Measurements from ENCODE around the gene BCR.
A peak's percentile ranks its signal among the peaks of the same experiment; 100 is the strongest.

The BCR gene

GRCh38 chr22:23218867-23219251 lies 38.5 kb downstream of the BCR start:
- DNase-seq, result peak; percentile 34

DNA sequence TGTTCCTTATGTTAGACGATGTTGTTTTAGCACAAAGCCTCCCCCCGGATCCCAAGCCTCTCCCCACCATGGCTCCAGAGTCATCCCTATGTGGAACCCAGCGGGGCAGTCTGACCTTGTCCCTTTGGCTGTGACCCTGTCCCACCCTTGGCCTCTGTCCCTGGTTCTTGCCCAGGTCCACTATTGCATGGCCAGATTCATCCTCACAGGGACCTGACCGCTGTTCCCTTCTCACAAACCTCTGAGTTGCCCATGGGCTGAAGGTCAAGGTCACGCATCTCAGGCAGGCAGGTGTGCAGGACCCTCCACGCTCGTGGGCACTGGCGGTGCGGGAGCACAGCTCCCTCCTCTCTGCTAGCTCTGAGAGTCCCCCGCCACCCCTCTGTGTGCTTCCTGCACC lies 39.0 kb downstream of the BCR start:
- DNase-seq, result no peak

- no peak for DNase-seq
Measured at GRCh38 chr22:23219822-23220484, 39.6 kb downstream of the BCR start.

GRCh38 chr22:23220485-23221350 lies 40.4 kb downstream of the BCR start:
- DNase-seq, result no peak

GRCh38 chr22:23221351-23221804 lies 41.1 kb downstream of the BCR start:
- no peak for DNase-seq

GRCh38 chr22:23222033-23222792 lies 41.9 kb downstream of the BCR start:
- no peak for DNase-seq

GRCh38 chr22:23222793-23223568 lies 42.7 kb downstream of the BCR start:
- DNase-seq, result no peak

DNA sequence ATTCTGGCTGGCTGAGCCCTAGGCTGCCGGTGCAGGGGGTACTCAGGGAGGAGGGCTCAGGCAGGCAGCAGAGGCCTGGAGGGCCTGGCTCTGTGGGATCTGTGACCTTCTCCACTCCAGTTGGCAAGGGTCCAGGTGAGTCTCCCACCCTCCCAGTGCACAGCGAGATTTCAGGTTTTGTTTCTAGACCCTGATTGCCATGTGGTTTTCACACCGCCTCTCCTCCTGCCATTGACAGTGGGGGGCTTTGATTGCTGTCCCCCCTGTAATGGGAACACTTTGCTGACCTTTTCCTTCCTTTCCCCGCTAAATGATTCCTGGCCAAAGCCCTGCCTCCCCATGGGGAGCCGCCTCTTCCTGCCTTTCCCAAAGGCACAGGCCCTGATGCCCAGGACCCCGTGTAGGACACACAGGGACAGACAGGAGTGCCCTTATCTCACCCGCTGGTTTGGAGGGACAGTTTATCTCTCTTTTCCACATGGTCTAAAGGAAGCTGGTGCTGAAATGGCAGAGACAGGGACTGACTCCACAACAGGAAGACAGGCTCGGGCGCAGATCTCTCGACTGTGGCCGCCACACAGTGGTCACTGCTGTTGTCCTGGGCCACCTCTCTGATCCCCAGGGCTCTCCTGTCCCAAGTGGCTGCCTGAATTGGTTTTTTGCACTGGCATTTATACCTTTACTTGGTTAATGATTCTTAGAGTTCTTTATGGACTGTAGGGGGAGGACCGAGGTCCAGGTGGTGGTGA lies 43.4 kb downstream of the BCR start:
- no peak for DNase-seq

GRCh38 chr22:23224846-23225245 lies 44.5 kb downstream of the BCR start:
- no peak for DNase-seq

- DNase-seq, result no peak
Measured at GRCh38 chr22:23225337-23225723, 45.0 kb downstream of the BCR start.

GRCh38 chr22:23225724-23226496 lies 45.6 kb downstream of the BCR start:
- no peak for DNase-seq

- DNase-seq, result no peak
Measured at GRCh38 chr22:23226497-23226850, 46.2 kb downstream of the BCR start.

- DNase-seq, result no peak
Measured at GRCh38 chr22:23227380-23227779, 47.1 kb downstream of the BCR start.

DNA sequence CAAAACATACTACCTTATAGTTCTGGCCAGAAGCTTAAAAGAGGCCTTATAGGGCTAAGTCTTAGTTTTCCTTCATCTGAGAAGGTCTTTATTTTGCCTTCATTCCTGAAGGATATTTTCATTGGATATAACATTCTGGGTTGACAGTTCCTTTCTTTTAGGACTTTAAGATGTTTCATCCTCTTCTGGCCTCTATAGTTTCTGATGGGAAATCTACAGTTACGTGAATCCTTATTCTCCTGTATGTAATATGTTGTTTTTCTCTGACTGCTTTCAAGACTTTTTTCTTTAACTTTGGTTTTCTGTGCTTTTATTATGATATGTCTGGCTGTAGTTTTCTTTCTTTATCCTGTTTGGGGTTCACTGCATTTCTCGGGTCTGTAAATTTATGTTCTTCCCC lies 48.2 kb downstream of the BCR start:
- no peak for DNase-seq

GRCh38 chr22:23229646-23230045 lies 49.3 kb downstream of the BCR start:
- no peak for DNase-seq

DNA sequence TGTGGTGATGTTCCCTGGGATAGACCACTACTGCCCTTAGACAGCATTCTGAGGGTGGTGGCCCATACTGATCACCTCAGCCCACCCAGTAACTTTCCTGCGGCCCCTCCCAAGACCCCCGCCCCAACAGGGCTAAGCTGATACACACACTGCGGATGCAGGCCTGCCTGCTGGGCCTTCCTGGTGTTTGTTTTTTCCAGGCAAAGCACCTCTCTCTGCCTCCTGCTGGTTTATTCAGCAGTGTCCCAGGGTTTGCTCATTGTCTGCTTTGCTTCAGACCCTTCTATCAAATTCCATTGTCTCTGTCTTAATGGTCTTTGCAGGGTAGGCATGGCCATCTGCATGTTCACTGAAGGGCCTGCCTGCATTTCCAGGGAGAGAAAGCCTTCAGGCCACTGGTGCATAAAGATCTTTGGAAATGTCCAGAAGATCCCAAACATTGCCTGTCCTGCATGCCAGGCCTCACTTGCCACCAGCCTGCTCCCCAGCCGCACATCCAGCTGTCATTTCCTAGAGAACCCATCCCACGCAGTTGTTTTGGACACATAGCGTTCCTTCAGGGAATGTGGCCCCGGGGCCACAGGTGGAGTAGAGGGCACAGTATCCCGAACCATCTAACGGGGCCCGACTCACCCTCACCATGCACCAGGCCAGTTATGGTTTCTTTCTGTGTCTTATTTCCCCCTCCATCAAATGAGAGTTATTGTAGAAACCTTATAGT lies 50.2 kb downstream of the BCR start:
- DNase-seq, result no peak

DNA sequence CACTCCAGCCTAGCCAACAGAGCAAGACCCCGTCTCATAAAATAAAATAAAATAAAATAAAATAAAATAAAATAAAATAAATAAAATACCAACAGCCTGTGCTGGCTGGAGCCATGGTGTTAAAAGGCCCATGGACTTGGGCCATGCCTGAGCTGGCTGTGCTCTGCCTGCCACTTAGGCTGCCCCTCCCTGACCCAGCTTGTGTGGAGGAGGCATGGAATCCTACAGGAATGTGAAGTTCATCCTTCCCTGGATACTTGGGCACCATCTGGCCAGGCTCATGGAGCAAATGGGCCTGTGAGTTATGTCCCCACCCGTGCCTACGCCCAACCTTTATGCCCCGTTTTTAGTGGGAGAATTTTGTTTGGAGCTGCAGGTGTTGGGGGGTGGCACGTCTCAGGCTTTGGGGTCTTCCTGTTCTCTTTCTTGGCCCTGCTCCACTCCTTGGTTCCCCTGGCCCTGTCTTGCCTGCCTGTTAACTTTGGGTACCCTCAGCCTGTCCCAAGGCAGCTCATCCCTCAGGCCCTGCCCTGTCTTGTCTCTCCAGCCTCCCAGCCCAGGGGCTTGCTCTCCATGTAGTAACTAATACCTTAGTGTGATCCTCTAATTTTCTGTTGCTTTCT lies 51.3 kb downstream of the BCR start:
- no peak for DNase-seq

DNA sequence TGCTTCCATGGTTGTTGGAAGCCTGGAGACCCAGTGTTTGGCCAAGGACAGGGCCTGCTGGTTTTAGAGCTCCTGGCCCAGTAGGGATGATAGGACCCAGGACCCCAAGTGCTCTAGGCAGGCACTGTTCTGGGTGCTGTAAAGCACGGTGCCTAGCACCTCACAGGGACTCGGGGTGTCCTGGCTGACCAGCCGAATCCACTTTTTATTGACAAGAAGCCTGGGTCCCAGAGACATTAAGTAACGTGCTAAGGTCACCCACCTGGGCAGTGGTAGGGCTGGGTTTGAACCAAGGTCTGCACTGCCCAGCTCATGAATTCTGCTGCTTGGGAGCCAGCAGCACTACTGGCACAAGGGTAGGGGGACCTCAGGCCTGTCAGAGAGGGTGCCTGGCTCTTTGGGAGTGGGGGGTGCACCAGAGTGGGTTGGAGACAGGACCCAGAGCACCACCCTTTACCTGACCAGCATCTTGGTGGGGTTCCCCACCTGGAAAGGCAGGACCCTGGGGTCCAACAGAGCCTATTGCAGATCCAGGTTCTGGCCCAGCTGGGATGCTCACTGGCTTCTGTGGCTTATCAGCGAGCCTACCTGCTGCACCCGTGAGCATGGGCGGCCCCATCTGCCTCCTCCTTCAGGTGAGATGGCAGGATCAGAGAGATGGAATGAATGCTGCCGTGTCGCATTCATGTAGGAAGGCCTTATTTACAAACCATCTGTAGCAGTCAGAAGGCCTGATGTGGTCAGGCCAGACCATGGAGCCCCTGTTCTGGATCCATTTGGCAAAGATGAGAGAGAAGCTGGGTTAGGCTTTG lies 52.0 kb downstream of the BCR start:
- no peak for DNase-seq

DNA sequence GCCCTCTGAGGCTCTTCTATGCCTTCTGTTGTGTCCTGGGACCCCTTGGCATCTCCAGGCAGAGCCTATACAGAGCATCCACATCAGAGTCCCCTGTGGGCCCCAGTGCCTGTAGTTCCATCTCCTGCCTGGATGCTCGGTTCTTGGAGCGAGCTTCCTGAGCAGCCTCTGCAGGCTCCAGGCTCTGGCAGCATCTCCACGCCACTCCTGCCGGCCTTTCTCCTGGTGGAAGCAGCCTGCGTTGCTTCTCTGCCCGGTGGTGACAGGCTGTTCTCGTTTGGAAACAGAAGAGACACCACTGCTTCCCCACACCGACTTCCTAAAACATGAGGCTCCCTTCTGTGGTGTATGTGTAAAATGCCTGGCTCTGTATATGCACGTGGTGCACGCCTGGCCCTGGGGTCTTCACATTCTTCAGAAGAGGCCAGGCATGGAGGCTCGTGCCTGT lies 52.8 kb downstream of the BCR start:
- no peak for DNase-seq
